SK-N-SH treated with all-trans-retinoic acid at 6 μM for 48 hours (cell line): Measurements from ENCODE around the gene DHODH.

ENCODE experiments used
- ZC3H10 ChIP-seq: fragments of 250-450 bp; sonication (Bioruptor Pico); IDR thresholded peaks from 2 replicates; pipeline ENCODE4 v1.5.1; 2021; ENCODE audit warnings: mild to moderate bottlenecking, moderate library complexity
- TF ChIP-seq, protein P1 (sequence below): fragments of 250-450 bp; sonication (Bioruptor Pico); IDR thresholded peaks from 2 replicates; pipeline ENCODE4 v1.5.1; 2020; ENCODE audit warnings: low read depth, mild to moderate bottlenecking, moderate library complexity

DNA sequence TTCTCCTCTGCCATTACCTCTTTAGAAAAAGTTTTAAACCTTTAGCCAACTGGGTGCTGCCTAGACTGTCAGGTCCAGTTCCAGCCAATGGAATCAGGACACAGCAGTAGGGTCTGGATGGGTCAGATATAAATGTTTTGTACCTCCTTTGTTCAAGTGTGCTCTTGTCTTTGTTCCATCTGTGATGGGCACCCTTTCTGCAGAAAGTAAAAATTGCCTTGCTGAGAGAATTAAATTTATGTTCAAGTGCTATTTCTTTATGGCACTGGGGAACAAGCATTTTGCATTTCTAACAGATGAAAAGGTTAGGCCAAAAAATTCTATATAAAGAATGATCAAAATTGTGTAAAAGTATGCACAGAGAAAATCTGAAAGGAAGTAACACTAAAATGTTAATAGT is 40.6 kb downstream of the DHODH start:
- TF ChIP-seq ZC3H10 = no peak
- TF ChIP-seq, protein P1, sequence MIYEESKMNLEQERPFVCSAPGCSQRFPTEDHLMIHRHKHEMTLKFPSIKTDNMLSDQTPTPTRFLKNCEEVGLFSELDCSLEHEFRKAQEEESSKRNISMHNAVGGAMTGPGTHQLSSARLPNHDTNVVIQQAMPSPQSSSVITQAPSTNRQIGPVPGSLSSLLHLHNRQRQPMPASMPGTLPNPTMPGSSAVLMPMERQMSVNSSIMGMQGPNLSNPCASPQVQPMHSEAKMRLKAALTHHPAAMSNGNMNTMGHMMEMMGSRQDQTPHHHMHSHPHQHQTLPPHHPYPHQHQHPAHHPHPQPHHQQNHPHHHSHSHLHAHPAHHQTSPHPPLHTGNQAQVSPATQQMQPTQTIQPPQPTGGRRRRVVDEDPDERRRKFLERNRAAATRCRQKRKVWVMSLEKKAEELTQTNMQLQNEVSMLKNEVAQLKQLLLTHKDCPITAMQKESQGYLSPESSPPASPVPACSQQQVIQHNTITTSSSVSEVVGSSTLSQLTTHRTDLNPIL (CRISPR knock-in tag) = no peak
